Lower leg skin (tissue), 3 donors: Measurements from ENCODE around the gene MAU2.

Experiments used
- POLR2A ChIP-seq, 2 donors: fragments of 450-650 bp; IDR thresholded peaks; one replicate each; pipeline ENCODE4 v1.6.1; 2016 to 2017; ENCODE audit warnings: antibody characterized with exemption in 2 of 2, mild to moderate bottlenecking in 1 of 2, moderate library complexity in 1 of 2
- TF ChIP-seq, protein P1 (sequence below), 3 donors: fragments of 450-650 bp; IDR thresholded peaks; one replicate each; pipeline ENCODE4 v1.5.1; 2016; ENCODE audit warnings: antibody characterized with exemption in 3 of 3, mild to moderate bottlenecking in 3 of 3, moderate library complexity in 2 of 3

DNA sequence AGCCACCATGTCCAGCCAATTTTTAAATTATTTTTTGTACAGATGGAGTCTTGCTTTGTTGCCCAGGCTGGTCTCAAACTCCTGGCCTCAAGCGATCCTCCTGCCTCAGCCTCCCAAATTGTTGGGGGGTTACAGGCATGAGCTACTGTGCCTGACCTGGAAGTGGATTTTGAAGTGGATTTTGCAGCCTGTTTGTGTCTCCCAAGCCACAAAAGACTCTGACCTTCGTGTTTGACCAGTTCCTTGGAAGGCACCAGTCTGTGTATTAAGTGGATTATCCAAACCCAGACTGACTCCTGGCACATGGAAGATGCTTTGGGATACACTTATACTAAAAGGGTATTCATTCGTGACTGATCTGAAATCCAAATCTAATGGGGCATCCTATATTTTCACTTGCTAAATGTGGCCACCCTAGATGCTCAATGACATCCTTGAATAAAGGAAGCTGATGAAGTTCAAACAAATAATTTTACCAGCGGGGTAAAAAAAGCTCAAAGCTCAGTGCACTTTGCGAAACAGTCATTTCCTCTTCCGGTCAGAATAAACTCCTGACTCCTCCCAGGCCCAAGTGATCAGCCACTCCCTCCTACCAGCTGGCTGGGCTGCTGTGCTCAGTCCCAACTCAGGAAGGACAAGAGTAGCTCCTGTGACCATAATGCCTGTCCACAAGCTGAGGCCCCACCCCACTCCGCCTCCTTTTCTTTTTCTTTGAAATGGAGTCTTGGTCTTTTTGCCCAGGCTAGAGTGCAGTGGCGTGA is 52.2 kb downstream of the MAU2 start:
- TF ChIP-seq POLR2A (IDR thresholded peaks at IDR 0.05) = no peak
- TF ChIP-seq, protein P1, sequence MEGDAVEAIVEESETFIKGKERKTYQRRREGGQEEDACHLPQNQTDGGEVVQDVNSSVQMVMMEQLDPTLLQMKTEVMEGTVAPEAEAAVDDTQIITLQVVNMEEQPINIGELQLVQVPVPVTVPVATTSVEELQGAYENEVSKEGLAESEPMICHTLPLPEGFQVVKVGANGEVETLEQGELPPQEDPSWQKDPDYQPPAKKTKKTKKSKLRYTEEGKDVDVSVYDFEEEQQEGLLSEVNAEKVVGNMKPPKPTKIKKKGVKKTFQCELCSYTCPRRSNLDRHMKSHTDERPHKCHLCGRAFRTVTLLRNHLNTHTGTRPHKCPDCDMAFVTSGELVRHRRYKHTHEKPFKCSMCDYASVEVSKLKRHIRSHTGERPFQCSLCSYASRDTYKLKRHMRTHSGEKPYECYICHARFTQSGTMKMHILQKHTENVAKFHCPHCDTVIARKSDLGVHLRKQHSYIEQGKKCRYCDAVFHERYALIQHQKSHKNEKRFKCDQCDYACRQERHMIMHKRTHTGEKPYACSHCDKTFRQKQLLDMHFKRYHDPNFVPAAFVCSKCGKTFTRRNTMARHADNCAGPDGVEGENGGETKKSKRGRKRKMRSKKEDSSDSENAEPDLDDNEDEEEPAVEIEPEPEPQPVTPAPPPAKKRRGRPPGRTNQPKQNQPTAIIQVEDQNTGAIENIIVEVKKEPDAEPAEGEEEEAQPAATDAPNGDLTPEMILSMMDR (IDR thresholded peaks at IDR 0.05) = no peak
